ENCODE data around the gene INS.

DNA sequence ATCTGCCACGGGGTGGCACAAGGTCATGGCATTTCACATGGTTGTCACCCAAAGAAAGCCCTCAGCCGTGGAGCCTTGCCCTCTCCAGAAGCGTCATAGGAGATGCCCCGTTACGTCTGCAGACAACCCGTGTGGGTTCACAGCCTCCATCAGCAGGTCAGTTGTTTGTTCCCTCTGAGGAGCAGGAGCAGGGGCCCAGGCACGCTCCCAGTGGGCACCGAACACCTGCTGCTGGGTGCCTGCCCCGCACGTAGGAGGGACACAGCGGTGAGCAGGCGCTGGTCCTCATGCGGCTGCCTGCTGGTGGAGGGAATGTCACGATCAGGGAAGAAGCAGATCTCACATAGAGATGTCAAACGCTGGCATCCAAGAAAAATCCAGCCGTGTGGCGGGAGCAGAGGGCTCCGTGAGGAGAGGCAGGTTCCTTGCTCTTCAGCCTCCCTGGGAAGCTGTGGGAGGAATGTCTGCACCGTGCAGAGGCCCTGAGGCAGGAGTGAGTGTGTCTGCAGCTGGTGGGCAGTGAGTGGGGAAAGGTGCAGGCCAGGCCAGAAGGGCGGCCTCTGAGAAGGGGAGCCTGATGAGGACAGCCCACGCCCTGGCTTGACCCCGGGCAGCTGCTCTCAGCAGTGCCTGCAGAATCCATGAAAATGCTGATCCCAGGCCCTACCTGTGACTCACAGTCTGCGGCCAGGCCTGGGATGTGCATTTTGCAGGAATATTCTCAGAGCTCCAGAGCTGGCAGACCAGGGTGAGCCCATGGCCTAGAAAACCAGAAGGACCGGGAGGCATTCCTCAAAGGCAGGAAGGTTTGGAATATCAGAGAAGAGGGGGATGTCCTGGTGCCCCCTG, 47.0 kb upstream of the INS start:
- TF ChIP-seq, protein P1, sequence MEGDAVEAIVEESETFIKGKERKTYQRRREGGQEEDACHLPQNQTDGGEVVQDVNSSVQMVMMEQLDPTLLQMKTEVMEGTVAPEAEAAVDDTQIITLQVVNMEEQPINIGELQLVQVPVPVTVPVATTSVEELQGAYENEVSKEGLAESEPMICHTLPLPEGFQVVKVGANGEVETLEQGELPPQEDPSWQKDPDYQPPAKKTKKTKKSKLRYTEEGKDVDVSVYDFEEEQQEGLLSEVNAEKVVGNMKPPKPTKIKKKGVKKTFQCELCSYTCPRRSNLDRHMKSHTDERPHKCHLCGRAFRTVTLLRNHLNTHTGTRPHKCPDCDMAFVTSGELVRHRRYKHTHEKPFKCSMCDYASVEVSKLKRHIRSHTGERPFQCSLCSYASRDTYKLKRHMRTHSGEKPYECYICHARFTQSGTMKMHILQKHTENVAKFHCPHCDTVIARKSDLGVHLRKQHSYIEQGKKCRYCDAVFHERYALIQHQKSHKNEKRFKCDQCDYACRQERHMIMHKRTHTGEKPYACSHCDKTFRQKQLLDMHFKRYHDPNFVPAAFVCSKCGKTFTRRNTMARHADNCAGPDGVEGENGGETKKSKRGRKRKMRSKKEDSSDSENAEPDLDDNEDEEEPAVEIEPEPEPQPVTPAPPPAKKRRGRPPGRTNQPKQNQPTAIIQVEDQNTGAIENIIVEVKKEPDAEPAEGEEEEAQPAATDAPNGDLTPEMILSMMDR (IDR thresholded peaks at IDR 0.05): no peak
- TF ChIP-seq POLR2A (IDR thresholded peaks at IDR 0.05; ENCODE audit: low read depth): no peak

Data from esophagus muscularis mucosa (tissue), 3 donors.